GM10248 (cell line): ENCODE data around the gene RASGRP2.

Source experiments
- CTCF ChIA-PET: fragments of 300-600 bp; sonication (Branson Sonifier 250); formaldehyde crosslinking; extraction: SDS; loops from one replicate; lab custom pipeline; 2021; ENCODE audit warnings: antibody characterized with exemption; lab: Yijun Ruan, JAX
- POLR2A ChIA-PET: fragments of 350-650 bp; sonication (Branson Sonifier 250); formaldehyde crosslinking; extraction: SDS; loops from one replicate; lab custom pipeline; 2020; ENCODE audit warnings: antibody characterized with exemption; lab: Yijun Ruan, JAX
- DNase-seq: peaks from one replicate; pipeline ENCODE4 v3.0.0; 2012; ENCODE audit errors: extremely low spot score
- CTCF ChIP-seq: IDR thresholded peaks from 2 replicates; pipeline ENCODE4 v1.5.1; 2012; ENCODE audit warnings: mild to moderate bottlenecking, low read depth; ENCODE audit errors: extremely low read depth, missing control alignments, control extremely low read depth

RASGRP2 gene

GRCh38 chr11:64764040-64764611, 20.2 kb upstream of the RASGRP2 start:
- CTCF ChIA-PET: interaction anchor here (0.8 to 2.3 kb wide), 4 partner anchors 9 to 20 kb away, joined by 3 to 8 read pairs (median 4); partner anchors contain the start of gene RASGRP2
- peak; percentile 17 for DNase-seq
- POLR2A ChIA-PET: interaction anchor here (1.2 to 2.0 kb wide), 2 partner anchors 8 to 11 kb away, joined by 4 to 10 read pairs; no protein-coding TSS in a partner anchor
- TF ChIP-seq CTCF: no peak

GRCh38 chr11:64763526-64764039, 19.6 kb upstream of the RASGRP2 start:
- DNase-seq: peak; percentile 10
- CTCF ChIA-PET: interaction anchor here (0.8 to 2.3 kb wide), 4 partner anchors 8 to 19 kb away, joined by 3 to 8 read pairs (median 4); partner anchors contain the start of gene RASGRP2
- POLR2A ChIA-PET: interaction anchor here (1.2 to 2.0 kb wide), 2 partner anchors 9 to 11 kb away, joined by 4 to 10 read pairs; no protein-coding TSS in a partner anchor
- no peak for TF ChIP-seq CTCF

GRCh38 chr11:64762674-64763525, 19.0 kb upstream of the RASGRP2 start:
- TF ChIP-seq CTCF: no peak
- ChIA-PET CTCF (interaction anchor here (0.9 to 2.3 kb wide), 6 partner anchors 8 to 19 kb away, joined by 3 to 8 read pairs (median 4); partner anchors contain the start of gene RASGRP2), POLR2A (interaction anchor here (0.9 to 2.0 kb wide), 3 partner anchors 10 to 16 kb away, joined by 3 to 10 read pairs (median 4); partner anchors contain the start of gene SF1)
- peak; percentile 7 for DNase-seq

- peak; percentile 20 for DNase-seq
- ChIA-PET CTCF (interaction anchor here (0.9 to 1.0 kb wide), 3 partner anchors 9 to 18 kb away, joined by 3 to 4 read pairs (median 3); partner anchors contain the start of gene RASGRP2), POLR2A (interaction anchor here (0.9 kb wide), 1 partner anchor 16 kb away, joined by 3 read pairs; the partner anchor contains the start of gene SF1)
- TF ChIP-seq CTCF: no peak
Observed at GRCh38 chr11:64762277-64762673, 18.3 kb upstream of the RASGRP2 start.

DNA sequence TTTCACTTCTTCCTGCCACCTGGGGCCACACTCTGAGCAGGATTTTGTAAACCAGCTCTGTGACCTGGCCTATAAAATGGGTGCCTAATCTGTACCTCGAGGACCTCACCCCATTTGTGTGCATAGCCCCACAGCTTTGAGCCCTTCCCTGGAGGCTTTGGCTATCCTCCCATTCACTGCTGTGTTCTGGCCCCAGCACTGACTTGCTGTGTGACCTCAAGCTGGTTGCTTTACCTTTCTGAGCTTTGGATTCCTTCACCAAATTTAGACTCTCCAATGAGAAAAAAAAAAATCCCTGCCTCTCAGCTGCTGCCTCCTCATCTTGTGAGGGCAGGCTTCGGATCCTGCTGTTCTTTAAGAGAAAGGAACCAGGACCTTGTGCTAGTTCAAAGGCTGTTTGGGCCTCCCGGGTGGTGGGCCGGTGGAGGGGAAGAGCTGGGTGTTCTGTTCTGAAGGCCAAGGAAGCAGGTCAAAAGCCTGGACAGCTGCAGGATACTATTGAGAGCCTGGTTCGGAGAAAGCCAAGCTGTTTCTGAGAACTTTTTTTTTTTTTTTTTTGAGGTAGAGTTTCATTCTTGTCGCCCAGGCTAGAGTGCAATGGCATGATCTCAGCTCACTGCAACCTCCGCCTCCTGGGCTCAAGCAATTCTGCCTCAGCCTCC, 16.9 kb upstream of the RASGRP2 start:
- DNase-seq: peak; percentile 8
- ChIA-PET CTCF (interaction anchor here (1.6 to 2.0 kb wide), 2 partner anchors 11 to 18 kb away, joined by 3 to 7 read pairs; partner anchors contain the start of gene SF1), POLR2A (interaction anchor here (0.6 to 2.0 kb wide), 8 partner anchors 10 to 1156 kb away, joined by 3 to 6 read pairs (median 4); partner anchors contain the start of gene SF1)
- TF ChIP-seq CTCF: no peak
